SK-N-SH treated with all-trans-retinoic acid at 6 μM for 48 hours (cell line): ENCODE results near the gene THADA.

Experiments used
- ARNTL ChIP-seq: fragments of 450-650 bp; formaldehyde crosslinking; IDR thresholded peaks from 2 replicates; pipeline ENCODE4 v1.5.0; 2020; ENCODE audit warnings: low read depth, mild to moderate bottlenecking, moderate library complexity, borderline replicate concordance
- CREB5 ChIP-seq: fragments of 250-450 bp; sonication (Bioruptor Pico); IDR thresholded peaks from 2 replicates; pipeline ENCODE4 v1.5.1; 2020; ENCODE audit warnings: low read depth, mild to moderate bottlenecking, moderate library complexity
- PATZ1 ChIP-seq: fragments of 250-450 bp; sonication (Bioruptor Pico); IDR thresholded peaks from 2 replicates; pipeline ENCODE4 v1.8.0; 2020; ENCODE audit warnings: mild to moderate bottlenecking, moderate library complexity, borderline replicate concordance
- RARB ChIP-seq: fragments of 250-450 bp; sonication (Bioruptor Pico); IDR thresholded peaks from 2 replicates; pipeline ENCODE4 v1.8.0; 2021; ENCODE audit warnings: mild to moderate bottlenecking, moderate library complexity
- SNAI2 ChIP-seq: fragments of 250-450 bp; sonication (Bioruptor Pico); IDR thresholded peaks from 2 replicates; pipeline ENCODE4 v1.5.0; 2020; ENCODE audit warnings: mild to moderate bottlenecking, moderate library complexity
- ZFP30 ChIP-seq: fragments of 450-650 bp; formaldehyde crosslinking; IDR thresholded peaks from 2 replicates; pipeline ENCODE4 v1.5.0; 2022; ENCODE audit warnings: mild to moderate bottlenecking, moderate library complexity
- TF ChIP-seq, protein P1 (sequence below): fragments of 250-450 bp; sonication (Bioruptor Pico); IDR thresholded peaks from 2 replicates; pipeline ENCODE4 v1.8.0; 2021; ENCODE audit warnings: low read depth, mild to moderate bottlenecking, moderate library complexity, borderline replicate concordance

DNA sequence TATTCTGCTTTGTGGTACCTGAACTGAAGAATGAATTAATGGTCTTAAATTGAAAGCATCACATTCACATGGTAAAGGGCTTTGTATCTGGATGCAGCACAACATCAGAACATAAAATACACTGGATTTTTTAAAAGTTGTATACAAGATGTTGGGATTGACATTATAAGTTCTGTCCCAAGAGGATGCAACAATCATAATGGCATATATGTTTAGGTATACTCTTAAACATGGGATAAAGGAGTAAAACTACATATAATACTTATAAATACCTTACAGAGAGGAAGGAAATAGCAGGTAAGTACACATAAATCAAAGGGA is 171.9 kb downstream of the THADA start:
- TF ChIP-seq, protein P1, sequence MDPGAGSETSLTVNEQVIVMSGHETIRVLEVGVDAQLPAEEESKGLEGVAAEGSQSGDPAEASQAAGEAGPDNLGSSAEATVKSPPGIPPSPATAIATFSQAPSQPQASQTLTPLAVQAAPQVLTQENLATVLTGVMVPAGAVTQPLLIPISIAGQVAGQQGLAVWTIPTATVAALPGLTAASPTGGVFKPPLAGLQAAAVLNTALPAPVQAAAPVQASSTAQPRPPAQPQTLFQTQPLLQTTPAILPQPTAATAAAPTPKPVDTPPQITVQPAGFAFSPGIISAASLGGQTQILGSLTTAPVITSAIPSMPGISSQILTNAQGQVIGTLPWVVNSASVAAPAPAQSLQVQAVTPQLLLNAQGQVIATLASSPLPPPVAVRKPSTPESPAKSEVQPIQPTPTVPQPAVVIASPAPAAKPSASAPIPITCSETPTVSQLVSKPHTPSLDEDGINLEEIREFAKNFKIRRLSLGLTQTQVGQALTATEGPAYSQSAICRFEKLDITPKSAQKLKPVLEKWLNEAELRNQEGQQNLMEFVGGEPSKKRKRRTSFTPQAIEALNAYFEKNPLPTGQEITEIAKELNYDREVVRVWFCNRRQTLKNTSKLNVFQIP (CRISPR knock-in tag), result no peak
- no peak for TF ChIP-seq SNAI2 (CRISPR knock-in tag)
- TF ChIP-seq ARNTL, result no peak
- TF ChIP-seq ZFP30, result no peak
- TF ChIP-seq CREB5 (CRISPR knock-in tag), result no peak
- TF ChIP-seq RARB, result no peak
- no peak for TF ChIP-seq PATZ1 (CRISPR knock-in tag)
